Stimulated activated CD4-positive, alpha-beta T cell treated with anti-CD3 and anti-CD28 coated beads, Interleukin-12 subunit alpha, Interleukin-12 subunit beta, amount 100 ng/mL, for 24 hours (primary cell): ENCODE results near the gene ANKRD45.
"Not testable (repeated sequence)": the region's sequence is repeated elsewhere in the genome, so short reads cannot be mapped to it uniquely, and the experiment has no call there.

ENCODE experiments used
- DNase-seq, 2 experiments: peaks; one replicate each; pipeline ENCODE4 v3.0.0-alpha.2; 2020; ENCODE audit warnings: low read depth in 2 of 2

The ANKRD45 gene

GRCh38 chr1:173642450-173643139 lies 27.1 kb downstream of the ANKRD45 start:
- not testable (repeated sequence) for DNase-seq

GRCh38 chr1:173639102-173639501 lies 30.5 kb downstream of the ANKRD45 start:
- no peak for DNase-seq

- no peak for DNase-seq
Observed at GRCh38 chr1:173638043-173639021, 31.3 kb downstream of the ANKRD45 start.

- DNase-seq = not testable (repeated sequence)
Observed at GRCh38 chr1:173637236-173638042, 32.2 kb downstream of the ANKRD45 start.

GRCh38 chr1:173635116-173635515 lies 34.5 kb downstream of the ANKRD45 start, which contains the start of gene TEX50:
TEX50 (plus strand) TSS chr1:173635338; CDS start chr1:173635522, 184 bp downstream.
- DNase-seq = no peak

GRCh38 chr1:173628888-173629287 lies 40.8 kb downstream of the ANKRD45 start:
- no peak for DNase-seq

GRCh38 chr1:173627269-173627668 lies 42.4 kb downstream of the ANKRD45 start:
- no peak for DNase-seq

GRCh38 chr1:173616859-173617258 lies 52.8 kb downstream of the ANKRD45 start:
- no peak for DNase-seq

GRCh38 chr1:173613086-173613485 lies 56.6 kb downstream of the ANKRD45 start:
- DNase-seq = not testable (repeated sequence)

- no peak for DNase-seq
Observed at GRCh38 chr1:173608503-173609216, 61.0 kb downstream of the ANKRD45 start.

- DNase-seq = no peak
Observed at GRCh38 chr1:173603056-173603591, 66.5 kb downstream of the ANKRD45 start, which contains the start of gene SLC9C2. SLC9C2 (minus strand) TSS chr1:173603072; CDS start chr1:173601776, 1,296 bp downstream.

- DNase-seq = no peak
Observed at GRCh38 chr1:173601588-173601987, 68.1 kb downstream of the ANKRD45 start.

- DNase-seq = no peak
Observed at GRCh38 chr1:173596097-173596825, 73.4 kb downstream of the ANKRD45 start.

GRCh38 chr1:173591138-173591537 lies 78.5 kb downstream of the ANKRD45 start:
- DNase-seq = not testable (repeated sequence)

- no peak for DNase-seq
Observed at GRCh38 chr1:173590557-173590956, 79.1 kb downstream of the ANKRD45 start.

GRCh38 chr1:173581383-173582079 lies 88.1 kb downstream of the ANKRD45 start:
- DNase-seq = no peak

- DNase-seq = no peak
Observed at GRCh38 chr1:173580658-173581057, 89.0 kb downstream of the ANKRD45 start.

- no peak for DNase-seq
Observed at GRCh38 chr1:173580071-173580470, 89.6 kb downstream of the ANKRD45 start.

GRCh38 chr1:173573596-173573995 lies 96.1 kb downstream of the ANKRD45 start:
- no peak for DNase-seq
